Esophagus muscularis mucosa (tissue), 4 donors: ENCODE measurements around the gene FERMT2. TPM values are rescaled to one million over a fixed set of nuclear protein-coding genes. Genes with fewer than 3 reads are reported as not detected.

Source experiments
- DNase-seq: peaks from one replicate; pipeline ENCODE4 v3.0.0-alpha.2; 2017; ENCODE audit errors: extremely low spot score
- H3K27ac ChIP-seq, 4 donors: fragments of 200-600 bp; sonication (generic); replicated peaks in 1 of 4; 1 replicate in 3 of 4; 2 replicates in 1 of 4; pipeline ENCODE4 v1.5.1; 2016 to 2019; ENCODE audit warnings: mild to moderate bottlenecking in 1 of 4
- H3K27me3 ChIP-seq, 4 donors: fragments of 200-600 bp; sonication (generic); one replicate each; pipeline versions ENCODE4 v1.5.1 to v1.6.0; 2016 to 2019
- H3K36me3 ChIP-seq, 4 donors: fragments of 200-600 bp; sonication (generic); one replicate each; pipeline ENCODE4 v1.5.1; 2016 to 2019
- H3K4me1 ChIP-seq, 4 donors: fragments of 200-600 bp; sonication (generic); one replicate each; pipeline ENCODE4 v1.5.1; 2016 to 2019
- H3K4me3 ChIP-seq, 4 donors: fragments of 200-600 bp; sonication (generic); 1 replicate in 2 of 4; 2 replicates in 2 of 4; pipeline ENCODE4 v1.5.1; 2016 to 2019; ENCODE audit warnings: mild to moderate bottlenecking in 4 of 4, moderate library complexity in 1 of 4
- H3K9me3 ChIP-seq, 4 donors: fragments of 200-600 bp; sonication (generic); 1 replicate in 3 of 4; 2 replicates in 1 of 4; pipeline ENCODE4 v1.5.1; 2016 to 2019
- EP300 ChIP-seq: sonication (generic); formaldehyde crosslinking; IDR thresholded peaks from one replicate; pipeline ENCODE4 v1.6.1; 2017; ENCODE audit warnings: antibody characterized with exemption
- POLR2A ChIP-seq: fragments of 450-650 bp; IDR thresholded peaks from one replicate; pipeline ENCODE4 v1.6.1; 2017; ENCODE audit warnings: antibody characterized with exemption, moderate library complexity, mild to moderate bottlenecking, low read depth
- POLR2AphosphoS5 ChIP-seq, 2 donors: sonication (generic); formaldehyde crosslinking; IDR thresholded peaks; one replicate each; pipeline ENCODE4 v1.6.1; 2017; ENCODE audit warnings: antibody characterized with exemption in 2 of 2
- WGBS: methylation state at CpG from one replicate; pipeline ENCODE4 v1.1.5; 2018; 5-methylcytosine and 5-hydroxymethylcytosine counted together
- intact Hi-C: fragments of 100-400 bp; cut with DNase I; formaldehyde crosslinking; loops from one replicate; pipeline ENCODE4 v1.15.1; 2023
- total RNA-seq, 4 donors: library from RNA; depleted of rRNA; stranded (reverse); fragments of >200 nt; gene quantifications; one replicate each; pipeline versions ENCODE4 v1.1.0 to v1.2.1, GENCODE V29; 2016
- TF ChIP-seq, protein P1 (sequence below), 3 experiments: fragments of 200-600 bp in 2 of 3; fragments of 450-650 bp in 1 of 3; sonication (generic) in 2 of 3; IDR thresholded peaks; one replicate each; pipeline ENCODE4 v1.5.1; 2017 to 2019; ENCODE audit warnings: antibody characterized with exemption in 3 of 3, mild to moderate bottlenecking in 2 of 3, moderate library complexity in 1 of 3

FERMT2 gene
- total RNA-seq, 4 donors from 2014 or later = 293 to 397 (median 370) TPM

DNA sequence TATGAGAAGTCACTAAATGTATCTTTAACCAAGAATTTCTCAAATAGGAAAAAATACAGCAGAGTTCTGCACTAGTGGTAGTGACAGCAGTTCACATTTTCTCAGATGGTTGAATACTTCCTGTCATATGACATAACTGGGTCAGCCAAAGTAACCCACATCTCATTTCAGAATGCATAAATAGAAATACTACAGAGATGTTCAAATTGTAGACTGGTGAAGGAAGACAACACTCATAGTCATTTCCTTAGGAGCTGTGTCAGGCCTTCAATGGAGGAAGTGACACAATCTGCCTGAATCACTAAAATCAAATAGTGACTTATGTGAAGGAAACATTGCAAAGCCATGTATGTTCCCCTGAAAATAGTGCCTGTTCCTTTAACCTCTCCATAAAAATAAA lies 32.4 kb downstream of the FERMT2 start:
- Histone ChIP-seq H3K4me3 (no peak overlapping the region), H3K4me1 (peaks cover 51 to 98% (median 92%) of the 10 kb centered on the region in 4 donors), H3K36me3 (peaks cover 0 to 32% (median 10%) of the 10 kb centered on the region in 4 donors), H3K27me3 (no peaks in the 10 kb centered on the region), H3K9me3 (no peaks in the 10 kb centered on the region), H3K27ac (peak overlapping the region; percentile 59 to 74 (median 60))
- no peak for DNase-seq
- no peak for TF ChIP-seq EP300
- no peak for TF ChIP-seq POLR2A
- TF ChIP-seq, protein P1, sequence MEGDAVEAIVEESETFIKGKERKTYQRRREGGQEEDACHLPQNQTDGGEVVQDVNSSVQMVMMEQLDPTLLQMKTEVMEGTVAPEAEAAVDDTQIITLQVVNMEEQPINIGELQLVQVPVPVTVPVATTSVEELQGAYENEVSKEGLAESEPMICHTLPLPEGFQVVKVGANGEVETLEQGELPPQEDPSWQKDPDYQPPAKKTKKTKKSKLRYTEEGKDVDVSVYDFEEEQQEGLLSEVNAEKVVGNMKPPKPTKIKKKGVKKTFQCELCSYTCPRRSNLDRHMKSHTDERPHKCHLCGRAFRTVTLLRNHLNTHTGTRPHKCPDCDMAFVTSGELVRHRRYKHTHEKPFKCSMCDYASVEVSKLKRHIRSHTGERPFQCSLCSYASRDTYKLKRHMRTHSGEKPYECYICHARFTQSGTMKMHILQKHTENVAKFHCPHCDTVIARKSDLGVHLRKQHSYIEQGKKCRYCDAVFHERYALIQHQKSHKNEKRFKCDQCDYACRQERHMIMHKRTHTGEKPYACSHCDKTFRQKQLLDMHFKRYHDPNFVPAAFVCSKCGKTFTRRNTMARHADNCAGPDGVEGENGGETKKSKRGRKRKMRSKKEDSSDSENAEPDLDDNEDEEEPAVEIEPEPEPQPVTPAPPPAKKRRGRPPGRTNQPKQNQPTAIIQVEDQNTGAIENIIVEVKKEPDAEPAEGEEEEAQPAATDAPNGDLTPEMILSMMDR (IDR thresholded peaks at IDR 0.05) = no peak
- no peak for TF ChIP-seq POLR2AphosphoS5 (IDR thresholded peaks at IDR 0.05)
- intact Hi-C loops = no loop called here

DNA sequence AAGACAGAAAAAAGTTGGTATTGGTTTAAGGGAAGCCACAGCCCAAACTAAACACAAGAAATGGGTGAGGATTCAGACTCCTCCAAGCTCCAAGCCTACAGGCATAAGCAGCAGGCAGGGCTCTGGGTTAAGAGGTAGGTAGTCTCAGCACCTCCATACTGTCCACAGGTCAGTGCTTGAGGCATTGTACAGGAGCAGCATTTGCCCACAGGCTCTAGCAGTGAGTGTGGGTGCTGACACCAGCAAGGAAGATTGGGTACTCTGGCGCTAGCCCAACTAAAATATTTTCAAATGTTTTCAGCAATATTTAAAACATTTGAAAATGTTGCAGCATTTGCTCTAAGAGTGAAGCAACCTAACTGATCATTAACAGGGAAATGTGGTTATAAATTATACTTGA lies 33.1 kb downstream of the FERMT2 start:
- intact Hi-C loops = no loop called here
- H3K4me1 ChIP-seq = peaks cover 47 to 97% (median 92%) of the 10 kb centered on the region in 4 donors
- H3K27me3 ChIP-seq = no peaks in the 10 kb centered on the region
- peaks cover 0 to 32% (median 10%) of the 10 kb centered on the region in 4 donors for H3K36me3 ChIP-seq
- H3K9me3 ChIP-seq = no peaks in the 10 kb centered on the region
- H3K4me3 ChIP-seq = no peak overlapping the region
- H3K27ac ChIP-seq = peak overlapping the region; percentile 59 to 74 (median 60)
- no peak for DNase-seq
- TF ChIP-seq, protein P1 (IDR thresholded peaks at IDR 0.05) = no peak
- TF ChIP-seq POLR2AphosphoS5 (IDR thresholded peaks at IDR 0.05) = peak in 1 of 2 donors; percentile 12
- 70% methylated on average over 1 of the region's 1 CpG for WGBS

DNA sequence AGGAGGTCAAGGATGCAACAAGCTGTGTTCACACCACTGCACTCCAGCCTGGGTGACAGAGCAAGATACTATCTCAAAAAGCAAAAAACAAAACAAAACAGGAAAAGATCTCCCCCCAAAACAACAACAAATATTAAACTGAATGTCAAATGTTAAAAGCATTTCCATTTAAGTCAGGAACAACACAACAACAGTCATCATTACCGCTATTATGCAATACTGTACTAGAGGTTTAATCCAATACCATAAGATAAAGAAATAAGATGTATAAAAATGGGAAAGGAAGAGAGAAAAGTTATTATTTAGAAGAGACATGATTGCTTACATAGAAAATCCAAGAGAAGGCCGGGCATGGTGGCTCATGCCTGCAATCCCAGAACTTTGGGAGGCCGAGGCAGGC lies 36.6 kb downstream of the FERMT2 start:
- intact Hi-C loops = no loop called here
- Histone ChIP-seq H3K4me1 (peaks cover 45 to 96% (median 91%) of the 10 kb centered on the region in 4 donors), H3K27ac (no peak overlapping the region), H3K36me3 (peaks cover 0 to 38% (median 12%) of the 10 kb centered on the region in 4 donors), H3K27me3 (no peaks in the 10 kb centered on the region), H3K9me3 (no peaks in the 10 kb centered on the region), H3K4me3 (no peak overlapping the region)
- WGBS = 93% methylated on average over 3 of the region's 3 CpGs
- DNase-seq = no peak
- TF ChIP-seq, protein P1 (IDR thresholded peaks at IDR 0.05) = no peak
- TF ChIP-seq POLR2A (no peak), EP300 (no peak), POLR2AphosphoS5 (IDR thresholded peaks at IDR 0.05) (no peak)

DNA sequence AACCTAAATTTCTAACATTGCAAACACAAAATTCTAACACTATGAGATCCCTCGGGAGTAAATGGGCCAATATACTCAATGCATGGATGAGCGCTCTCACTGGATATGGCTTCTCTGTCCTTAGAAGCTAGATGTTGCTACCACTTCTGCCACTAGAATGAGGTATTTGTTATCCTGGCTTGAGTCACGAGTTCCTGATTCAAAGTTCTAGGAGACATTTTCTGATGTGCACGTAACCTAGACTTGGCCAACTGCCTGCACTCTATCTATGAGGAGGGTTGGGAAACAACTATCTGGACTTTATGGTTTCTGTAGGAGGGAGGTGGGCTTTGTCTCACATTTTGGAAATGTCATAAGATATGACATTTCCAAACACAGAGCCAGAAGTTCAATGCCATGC lies 37.6 kb downstream of the FERMT2 start:
- H3K9me3 ChIP-seq = no peaks in the 10 kb centered on the region
- no peaks in the 10 kb centered on the region for H3K27me3 ChIP-seq
- TF ChIP-seq POLR2A (no peak), POLR2AphosphoS5 (IDR thresholded peaks at IDR 0.05) (no peak), EP300 (no peak)
- TF ChIP-seq, protein P1 (IDR thresholded peaks at IDR 0.05) = no peak
- WGBS = 52% methylated on average over 4 of the region's 4 CpGs
- H3K4me1 ChIP-seq = peaks cover 37 to 96% (median 88%) of the 10 kb centered on the region in 4 donors
- H3K4me3 ChIP-seq = no peak overlapping the region
- H3K36me3 ChIP-seq = peaks cover 0 to 38% (median 20%) of the 10 kb centered on the region in 4 donors
- intact Hi-C loops = no loop called here
- H3K27ac ChIP-seq = peak overlapping the region in 2 of 4 donors; percentile 18 to 60
- DNase-seq = no peak

DNA sequence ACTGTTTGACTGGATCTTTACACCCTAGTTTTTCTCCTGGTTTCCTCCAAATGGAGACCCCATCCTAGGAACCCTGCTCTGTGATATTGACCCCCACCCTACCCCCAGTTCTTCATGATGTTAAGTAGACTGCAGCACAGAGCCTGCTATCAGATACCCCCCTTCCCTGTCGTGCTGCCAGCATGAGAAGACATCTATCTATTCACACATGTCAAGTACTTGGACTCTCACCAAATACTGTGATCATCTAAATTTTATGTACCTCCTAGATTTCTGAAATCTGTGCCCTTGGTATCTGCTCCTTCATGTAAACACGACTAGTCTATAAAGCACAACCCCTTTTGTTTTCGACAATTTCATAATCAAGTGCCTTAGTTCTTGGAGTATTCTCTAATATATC lies 38.9 kb downstream of the FERMT2 start:
- no peaks in the 10 kb centered on the region for H3K27me3 ChIP-seq
- no peak overlapping the region for H3K4me3 ChIP-seq
- TF ChIP-seq POLR2AphosphoS5 (IDR thresholded peaks at IDR 0.05) (no peak), EP300 (no peak)
- H3K36me3 ChIP-seq = peaks cover 0 to 29% (median 15%) of the 10 kb centered on the region in 4 donors
- peak overlapping the region; percentile 8 to 60 (median 26) for H3K27ac ChIP-seq
- DNase-seq = no peak
- H3K4me1 ChIP-seq = peaks cover 29 to 94% (median 86%) of the 10 kb centered on the region in 4 donors
- 68% methylated on average over 3 of the region's 3 CpGs for WGBS
- no peaks in the 10 kb centered on the region for H3K9me3 ChIP-seq
- intact Hi-C loops = no loop called here
